Activated CD8-positive, alpha-beta memory T cell treated with anti-CD3 and anti-CD28 coated beads, Interleukin-2, amount 50 U/mL, for 48 hours (primary cell): ENCODE measurements around the gene ADAMTS3.

ENCODE experiments used
- DNase-seq: peaks from one replicate; pipeline ENCODE4 v3.0.0-alpha.2; 2020

The ADAMTS3 gene

DNA sequence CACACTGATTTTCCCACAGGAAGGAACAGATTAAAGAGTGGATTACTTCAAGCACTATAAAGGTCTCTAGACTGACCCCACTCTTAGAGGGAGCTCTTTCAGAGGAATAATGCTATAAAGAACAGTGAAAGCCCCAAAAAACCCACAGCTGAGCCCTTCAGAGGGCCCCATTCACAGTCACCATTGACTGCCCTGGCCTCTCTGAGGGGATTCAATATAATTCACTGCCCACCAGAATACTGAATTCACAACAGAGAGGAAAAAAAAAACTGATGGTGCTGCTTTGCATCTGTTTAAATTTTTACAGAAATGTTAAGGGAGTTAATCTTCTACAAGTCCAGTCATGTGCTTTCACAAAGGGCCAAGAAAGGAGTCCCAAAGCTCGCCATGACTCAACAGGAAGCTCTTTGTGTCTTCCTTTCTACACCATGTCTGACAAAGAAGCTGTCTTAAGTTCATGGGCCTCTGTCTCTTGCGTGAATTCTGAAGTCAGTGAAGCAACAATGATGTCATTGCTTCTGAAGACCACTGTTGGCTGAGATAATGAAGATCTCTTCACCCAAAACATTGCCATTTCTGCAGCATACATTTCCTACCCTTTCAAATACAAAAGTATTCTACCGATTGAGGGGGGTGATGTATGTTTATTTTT, 174.9 kb downstream of the ADAMTS3 start:
- DNase-seq = no peak

DNA sequence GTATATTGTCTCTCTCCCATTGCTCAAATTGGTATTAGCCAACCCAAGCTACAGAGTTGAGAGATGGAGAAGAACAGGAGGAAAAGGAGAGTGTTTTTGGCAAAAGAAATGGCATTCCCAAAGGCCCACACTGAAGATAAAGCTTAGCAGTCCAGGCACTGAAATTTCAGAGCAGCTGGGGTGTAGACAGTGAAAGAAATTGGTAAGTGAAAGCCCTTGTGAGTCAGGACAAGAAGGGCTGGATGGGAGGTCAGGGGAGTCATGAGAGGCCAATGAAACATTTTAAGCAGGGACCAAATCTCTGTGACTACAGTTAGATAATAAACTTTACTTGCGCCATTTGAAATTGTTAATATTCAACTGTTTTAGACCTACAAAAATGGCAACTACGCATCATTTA, 177.7 kb downstream of the ADAMTS3 start:
- no peak for DNase-seq

DNA sequence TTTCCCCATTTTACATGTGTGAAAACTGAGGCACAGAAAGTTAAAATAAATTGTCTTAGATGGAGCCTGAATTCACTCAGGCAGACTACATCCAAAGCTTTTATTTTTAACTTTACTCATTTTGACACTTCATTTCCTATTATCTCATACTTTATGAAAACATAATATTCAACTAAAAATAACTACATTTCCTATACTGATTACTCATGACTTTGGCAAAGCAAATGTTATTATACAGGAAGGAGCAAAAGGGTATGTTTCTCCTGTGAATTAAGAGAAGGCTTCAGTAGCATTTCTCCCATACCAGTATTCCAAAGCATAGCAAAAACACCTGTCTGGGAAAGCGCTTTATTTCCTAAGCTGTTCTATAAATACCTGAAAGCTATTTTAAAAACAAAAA, 178.6 kb downstream of the ADAMTS3 start:
- no peak for DNase-seq

DNA sequence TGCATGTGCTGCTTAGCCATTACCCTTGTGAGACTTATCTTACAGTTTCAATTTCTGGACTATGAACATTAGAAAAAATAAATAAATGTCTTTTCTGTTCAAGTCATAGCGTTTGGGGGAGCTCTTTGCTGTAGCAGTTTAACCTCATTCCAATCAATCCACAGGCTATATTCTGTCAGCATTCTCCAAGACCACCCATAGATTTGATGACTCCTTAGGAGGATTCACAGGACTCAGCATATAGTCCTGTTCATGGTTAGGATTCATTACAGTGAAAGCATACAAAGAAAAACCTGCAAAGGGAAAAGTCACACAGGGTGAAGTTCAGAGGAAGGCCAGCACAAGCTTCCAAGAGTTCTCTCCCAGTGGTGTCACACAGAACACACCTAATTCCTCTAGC, 180.5 kb downstream of the ADAMTS3 start:
- no peak for DNase-seq

DNA sequence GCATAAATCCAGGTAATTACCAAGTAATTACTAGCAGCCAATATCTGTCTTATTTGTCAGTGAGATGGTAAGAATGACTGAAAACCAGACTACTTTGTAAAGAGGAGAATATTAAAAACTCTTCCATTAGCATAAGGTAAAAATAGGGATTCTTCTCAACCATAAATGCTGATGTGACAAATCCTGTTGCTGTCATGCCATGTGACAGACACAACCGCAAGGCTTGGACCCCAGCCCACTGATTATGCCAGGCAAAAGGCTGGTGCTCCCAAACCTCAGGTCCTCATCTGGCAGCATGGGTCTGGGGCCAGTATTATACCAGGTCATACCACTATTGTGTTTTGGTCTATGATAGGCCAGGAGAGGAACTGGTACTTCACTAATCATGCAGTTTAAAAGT, 181.1 kb downstream of the ADAMTS3 start:
- no peak for DNase-seq

DNA sequence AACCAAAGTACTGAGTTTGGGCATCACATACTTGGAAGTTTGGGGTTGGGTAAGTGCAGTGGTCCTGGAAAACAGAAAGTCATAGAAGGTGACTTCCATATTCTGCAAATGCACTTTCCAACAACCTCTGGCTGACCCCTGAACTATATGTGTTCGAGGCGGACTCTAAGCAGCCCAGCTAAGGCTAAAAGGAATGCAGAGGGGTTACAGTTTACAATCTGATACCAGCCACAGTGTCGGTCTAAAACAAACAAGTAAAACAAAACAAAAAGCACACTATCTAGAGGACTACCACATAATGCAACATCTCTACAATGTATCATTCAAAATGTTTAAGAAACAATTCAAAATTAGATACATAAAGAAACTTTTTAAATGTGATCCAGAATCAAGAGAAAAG, 185.6 kb downstream of the ADAMTS3 start:
- no peak for DNase-seq

DNA sequence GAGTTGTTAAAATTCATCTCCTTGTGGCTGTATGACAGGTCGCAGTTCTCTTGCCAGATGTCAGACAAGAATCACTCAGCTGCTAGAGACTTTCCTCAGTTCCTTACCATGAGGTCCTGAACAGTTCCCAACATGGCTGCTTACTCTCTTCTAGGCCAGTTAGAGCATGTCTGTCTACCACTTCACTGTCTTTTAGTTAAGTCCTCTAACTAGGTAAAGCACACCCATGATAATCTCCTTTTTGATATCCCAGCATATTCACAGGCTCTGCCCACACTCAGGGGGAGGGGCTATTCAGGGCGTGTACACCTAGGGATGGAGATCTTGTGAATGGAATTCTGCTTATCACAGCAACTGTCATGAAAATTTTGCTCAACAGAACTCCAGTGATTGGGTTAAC, 190.1 kb downstream of the ADAMTS3 start:
- no peak for DNase-seq

DNA sequence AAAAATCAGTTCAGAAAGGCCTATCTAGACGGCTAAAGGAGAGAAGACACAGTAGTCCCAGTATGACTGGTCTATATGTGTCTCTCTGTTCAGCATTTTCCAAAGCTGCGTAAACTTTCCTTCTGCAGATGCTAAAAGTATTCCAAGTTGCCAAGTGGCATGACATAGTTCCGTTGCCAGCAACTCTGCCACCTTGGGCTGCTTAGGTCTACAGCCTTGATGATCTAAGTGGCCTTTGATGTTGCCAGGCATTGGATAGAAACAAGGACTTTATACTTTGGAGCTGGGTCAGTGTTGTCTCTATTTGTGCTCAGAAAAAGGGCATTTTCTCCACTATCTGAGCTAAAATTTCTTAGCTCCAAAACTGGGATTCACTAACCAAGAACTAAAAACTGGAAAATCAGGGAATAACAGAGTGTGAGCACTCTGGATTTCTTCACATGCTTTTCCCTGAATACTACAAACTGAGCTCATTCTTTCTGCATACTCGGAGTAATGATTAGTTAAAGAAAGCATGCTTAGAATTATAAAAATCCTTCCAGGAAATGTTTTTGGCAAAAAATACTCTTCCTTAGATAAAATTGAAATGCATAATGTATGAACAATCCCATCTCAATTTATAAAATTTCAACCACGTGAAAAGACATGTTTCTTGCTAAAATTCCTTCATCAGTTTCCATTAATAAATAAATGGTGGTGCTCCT, 191.4 kb downstream of the ADAMTS3 start:
- DNase-seq = no peak

DNA sequence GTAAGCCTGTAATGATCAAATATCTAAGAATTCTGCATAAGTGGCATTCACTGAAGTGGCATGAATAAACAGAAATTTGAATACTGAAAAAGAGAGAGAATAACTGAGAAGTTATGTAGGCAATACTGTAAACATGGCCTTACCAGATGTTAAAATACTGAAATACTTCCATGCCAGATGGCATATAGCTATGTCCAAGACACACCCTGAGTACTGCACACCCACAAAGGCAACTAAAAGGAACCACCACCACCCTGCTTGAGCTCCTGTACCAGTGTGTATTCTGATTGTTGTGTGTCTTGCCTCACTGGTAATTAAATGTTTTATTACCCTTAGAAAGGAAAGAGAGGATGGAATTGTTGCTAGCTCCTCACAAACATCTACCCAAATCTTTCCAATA, 192.1 kb downstream of the ADAMTS3 start:
- no peak for DNase-seq

DNA sequence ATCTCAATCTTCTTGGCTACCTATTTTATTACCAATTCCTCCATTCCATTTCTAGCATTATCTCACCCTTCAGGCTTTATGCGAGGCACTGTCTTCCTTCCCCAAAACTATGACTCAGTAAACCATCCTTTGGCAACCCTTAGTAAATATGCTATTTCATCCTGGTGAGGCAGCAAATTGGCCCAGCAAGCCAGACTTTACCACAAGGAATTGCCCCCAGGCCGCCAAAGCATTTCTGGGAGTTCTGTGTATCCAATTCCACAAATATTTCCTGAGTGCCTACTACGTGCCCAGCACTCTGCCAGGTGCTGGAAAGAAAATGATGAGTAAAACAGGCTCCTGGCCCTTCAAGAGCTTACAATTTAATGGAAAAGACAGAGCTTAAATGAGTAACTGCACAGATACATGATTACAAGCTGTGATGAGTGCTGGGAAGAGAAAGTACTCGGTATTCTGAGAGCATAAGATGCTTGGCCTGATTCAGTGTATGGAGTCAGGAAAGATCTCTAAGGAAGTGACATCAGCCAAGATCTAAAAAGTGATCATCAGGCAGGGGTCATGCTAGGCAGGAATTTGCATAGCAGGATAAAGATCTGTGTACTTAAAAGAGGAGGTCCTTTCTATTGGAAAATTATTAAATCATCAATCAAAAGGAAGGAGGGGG, 193.8 kb downstream of the ADAMTS3 start:
- no peak for DNase-seq

DNA sequence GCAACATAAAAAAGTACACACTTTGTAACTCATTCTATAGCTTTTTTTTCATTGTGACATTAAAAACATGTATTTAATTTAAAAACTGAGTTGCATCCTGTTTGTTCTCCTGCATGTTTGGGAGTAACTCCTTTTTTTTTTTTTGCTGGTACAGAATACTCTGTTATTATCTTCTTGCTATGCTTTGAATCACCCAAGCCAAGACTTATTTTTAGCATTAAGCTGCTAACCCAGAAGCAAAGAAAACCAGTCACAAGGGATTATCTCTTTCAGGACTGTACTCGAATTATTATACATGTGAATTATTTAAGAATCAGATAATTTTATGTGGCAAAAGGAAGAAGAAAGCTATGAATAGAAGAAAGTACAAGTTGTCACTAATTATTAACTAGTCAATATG, 194.9 kb downstream of the ADAMTS3 start:
- DNase-seq = no peak

DNA sequence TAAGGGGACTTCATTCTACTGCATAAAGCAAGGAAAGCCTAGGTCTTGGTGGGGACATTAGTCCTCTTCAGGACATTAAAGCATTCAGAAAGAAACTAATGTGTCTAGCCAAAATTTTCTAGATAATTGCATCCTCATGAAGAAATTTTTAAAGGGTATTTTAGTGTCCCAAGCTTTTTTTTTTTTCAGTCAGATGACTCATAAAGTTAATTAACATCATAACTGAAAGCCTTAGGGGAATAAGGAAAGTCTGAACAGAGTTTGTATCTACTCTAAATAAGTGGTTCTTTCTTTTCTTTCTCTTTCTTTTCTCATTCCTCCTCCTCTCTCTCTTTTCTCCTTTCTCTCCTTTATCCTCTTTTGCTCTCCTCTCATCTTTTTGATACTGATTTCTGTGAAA, 202.4 kb downstream of the ADAMTS3 start:
- DNase-seq = no peak

DNA sequence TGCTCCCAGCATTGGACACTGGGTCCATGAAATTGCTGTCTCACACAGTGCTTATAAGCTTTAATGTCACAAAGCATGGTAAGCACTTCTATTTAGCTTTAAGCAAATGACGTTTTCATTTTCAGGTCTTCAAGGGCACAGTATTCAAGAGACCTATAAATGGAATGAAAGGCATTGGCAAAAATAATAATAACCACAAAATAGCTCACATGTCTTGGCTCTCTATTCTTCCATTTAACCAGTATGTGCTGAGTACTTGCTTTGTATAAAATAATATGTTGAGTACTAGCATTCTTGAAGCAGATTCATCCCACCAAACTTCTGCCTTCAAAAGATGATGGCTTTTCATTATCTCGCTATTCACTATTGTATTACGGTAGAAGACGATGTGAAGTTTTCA, 203.0 kb downstream of the ADAMTS3 start:
- no peak for DNase-seq

DNA sequence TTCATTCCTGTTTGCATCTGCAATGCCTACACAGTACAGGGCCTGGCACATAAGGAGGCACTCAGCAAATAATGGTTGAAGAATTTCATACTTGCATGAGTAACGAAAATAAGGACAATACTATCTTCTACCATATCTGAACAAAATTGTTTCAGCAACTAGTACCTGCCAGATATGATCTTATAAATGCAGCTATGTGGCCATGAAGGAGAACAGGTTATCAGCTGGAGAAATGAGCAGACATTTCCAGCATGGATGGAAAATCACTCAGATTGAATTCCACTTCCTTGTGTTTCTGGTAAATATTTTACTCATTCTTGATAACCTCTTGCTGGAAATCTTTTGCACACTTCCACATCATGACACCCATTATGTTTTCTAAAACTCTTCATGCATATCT, 204.0 kb downstream of the ADAMTS3 start:
- no peak for DNase-seq

DNA sequence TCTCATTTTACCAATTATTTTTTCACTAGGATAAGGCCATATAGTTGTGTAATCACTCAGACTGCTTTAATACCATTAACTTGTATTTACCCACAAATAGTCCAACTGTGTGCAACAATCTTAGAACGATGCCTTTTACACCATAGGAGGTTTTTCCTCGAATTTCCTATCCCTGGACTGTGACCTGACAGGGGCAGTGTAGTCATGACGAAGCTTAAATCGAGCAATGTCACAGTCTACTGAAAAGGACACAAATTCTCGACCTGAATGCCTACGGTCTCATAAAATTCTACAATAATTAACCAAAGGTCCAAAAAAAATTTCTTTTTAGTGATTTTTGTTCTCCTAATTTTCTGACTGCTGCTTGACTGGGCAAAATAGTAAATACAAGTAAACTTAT, 208.9 kb downstream of the ADAMTS3 start:
- no peak for DNase-seq

DNA sequence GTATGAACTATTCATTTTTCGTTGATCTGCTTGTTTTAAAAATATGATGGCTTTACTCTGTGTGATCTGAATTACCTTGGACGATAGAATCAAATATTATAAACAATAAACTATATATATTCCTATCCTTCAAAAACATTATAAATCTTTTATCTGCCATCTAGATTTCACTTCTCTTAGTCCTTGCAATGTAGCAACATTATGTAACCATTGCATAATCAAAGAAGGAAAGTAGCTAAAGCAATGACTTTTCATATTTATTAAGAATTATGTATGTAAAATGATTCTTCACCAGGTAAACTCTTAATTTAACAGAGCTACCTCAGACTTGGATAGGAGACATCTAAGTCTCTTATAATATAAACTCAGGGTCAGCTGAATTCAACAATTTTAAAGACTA, 210.5 kb downstream of the ADAMTS3 start:
- DNase-seq = no peak

DNA sequence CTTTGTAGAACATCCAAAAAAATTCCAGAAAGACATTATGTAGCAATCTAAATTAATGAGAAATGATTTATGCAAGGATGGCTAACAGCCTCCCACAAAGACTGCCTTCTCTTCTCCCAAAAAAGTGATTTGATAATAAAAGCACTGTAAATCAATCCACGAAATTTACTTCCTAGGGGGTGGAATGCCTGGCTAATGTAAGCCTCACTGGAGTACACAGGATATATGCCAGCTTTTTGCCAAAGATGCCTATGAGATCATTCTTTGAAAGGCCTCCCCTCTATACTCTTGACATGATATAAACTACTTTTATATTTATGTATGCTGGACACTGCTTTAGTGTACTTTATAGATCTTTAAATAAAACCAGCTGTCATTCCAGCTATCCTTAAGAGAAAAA, 211.1 kb downstream of the ADAMTS3 start:
- DNase-seq = no peak

DNA sequence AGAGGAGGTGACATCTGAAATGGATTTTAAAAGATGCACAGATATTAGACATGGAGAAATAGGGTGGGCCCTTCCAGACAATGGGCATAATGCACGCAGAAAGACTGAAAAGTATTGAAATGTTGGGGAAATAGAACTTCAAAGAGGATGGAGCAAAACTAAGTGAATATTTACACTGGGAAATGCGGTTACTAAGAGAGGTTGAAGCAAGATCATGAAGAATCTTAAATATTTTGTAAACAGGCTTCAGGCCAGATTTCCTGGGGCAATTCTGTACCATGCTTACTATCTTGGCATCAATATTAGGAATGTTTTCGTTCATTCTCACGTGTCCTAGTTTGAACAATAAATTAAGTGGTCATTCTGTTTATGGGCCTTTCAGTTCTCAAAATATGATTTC, 216.3 kb downstream of the ADAMTS3 start:
- DNase-seq = no peak

DNA sequence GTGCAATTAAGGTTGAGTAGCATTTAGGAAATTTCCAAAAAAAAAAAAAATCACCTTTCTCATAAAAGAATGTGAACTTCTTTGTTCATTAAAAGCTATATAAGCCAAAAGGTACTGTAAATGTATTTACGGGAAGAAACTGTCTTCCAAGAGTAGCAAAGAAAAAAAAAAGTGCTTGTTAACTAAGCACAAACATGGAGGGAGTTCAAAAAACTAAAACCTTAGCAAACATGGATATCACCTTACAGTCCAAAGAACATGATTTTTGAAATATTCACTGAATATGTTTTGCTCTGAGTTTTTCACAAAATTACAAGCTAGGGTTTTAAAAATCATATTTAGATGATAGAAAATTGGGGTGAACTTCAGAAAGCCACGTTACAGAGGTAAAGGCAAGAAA, 217.5 kb downstream of the ADAMTS3 start:
- no peak for DNase-seq

DNA sequence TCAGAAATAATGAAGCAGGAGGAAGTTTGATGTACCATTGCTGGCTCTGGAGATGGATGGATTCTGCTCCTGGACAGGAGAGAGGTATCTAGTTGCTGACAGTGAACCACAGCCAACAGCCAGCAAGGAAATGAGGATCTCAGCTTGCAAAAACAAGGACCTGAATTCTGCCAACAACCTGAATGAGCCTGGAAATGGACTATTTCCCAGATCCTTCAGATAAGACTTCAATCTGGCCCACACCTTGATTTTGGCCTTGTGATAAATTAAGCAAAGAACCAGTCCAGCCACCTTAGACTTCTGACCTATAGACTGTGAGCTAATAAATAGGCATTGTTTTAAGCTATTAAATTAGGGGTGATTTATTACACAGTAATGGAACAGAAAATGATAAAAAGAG, 220.3 kb downstream of the ADAMTS3 start:
- DNase-seq = no peak

DNA sequence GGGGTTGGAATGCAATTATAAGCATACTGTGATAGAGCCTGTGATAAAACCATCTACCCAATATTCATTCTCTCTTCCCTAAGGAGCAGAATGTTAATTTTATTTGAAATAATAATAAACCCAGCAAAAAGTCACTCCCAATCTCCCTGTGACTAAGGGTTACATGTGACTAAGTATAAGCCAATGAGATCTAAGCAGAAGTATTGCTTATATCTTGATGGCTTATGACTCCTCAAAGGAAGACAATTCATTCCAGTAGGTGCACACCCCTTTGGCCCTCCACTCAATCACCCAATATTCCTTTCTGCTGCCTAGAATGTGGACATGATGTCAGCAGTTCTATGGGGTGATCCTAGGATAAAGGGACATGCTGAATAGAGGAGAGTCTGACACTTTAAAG, 224.6 kb downstream of the ADAMTS3 start:
- no peak for DNase-seq

DNA sequence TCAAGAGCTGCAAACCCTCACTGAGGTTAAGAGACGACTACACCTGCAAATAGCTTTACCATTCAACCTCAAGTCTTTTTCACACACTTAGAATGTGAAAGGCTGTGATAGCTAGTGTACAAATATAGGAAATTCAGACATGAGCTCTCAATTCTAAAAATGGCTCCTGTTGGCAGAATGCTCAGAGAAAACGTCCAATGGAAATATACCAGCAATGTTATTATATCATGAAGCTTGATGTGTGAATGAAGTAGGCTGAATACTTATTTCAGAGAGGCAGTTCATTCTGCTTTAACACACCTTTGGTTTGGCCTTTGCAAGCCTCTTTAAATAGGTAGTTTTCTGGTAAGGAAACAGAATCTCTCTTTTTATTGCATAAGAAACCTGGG, 227.6 kb downstream of the ADAMTS3 start:
- DNase-seq = no peak

DNA sequence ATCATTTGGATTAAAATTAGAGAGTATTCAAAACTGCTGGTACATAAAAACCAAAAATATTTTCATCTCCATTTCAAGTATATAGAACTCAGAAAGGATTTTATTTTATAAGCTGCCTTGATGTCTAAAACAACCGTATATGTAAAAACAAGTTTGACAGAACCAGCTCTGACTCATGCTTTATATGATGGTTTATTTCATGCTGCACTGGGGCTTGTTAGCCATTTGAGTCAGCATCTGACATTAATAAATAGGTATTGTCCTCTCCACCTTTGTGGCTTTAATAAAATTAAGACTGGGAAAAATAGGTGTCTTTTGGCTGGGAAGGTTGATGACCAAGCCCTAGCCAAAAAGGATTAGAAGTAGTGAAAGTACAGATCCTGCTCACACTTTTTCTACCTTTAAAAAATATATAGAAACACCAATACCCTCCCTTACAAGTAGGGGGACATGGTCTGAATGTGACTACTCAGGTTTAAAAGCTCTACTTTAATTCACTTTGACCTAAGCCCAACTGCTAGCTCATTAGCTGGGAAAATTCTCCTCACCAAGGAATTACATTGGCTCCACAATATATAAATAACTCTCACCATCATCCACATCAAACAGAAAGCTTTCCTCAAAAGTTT, 228.1 kb downstream of the ADAMTS3 start:
- DNase-seq = no peak

DNA sequence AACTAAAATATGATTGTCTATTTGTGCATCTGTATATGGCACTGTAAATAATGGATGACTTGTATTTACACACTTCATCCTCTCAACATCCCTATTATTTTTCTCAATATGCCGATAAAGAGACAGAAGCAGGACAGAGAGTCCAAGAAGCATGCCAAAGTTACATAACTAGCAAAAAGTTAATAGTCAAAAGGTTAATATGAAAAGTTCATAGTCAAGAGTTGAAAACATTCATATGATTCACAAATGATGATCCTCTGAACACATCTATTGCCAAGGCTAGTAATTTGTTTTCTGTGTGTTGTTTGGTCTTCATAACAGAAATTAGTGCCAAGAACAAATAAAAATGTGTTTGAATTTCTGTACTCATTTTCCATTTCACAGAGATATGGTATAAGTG, 231.0 kb downstream of the ADAMTS3 start:
- no peak for DNase-seq
